ENCODE data around the gene SEC23A. TPM values are rescaled to one million over a fixed set of nuclear protein-coding genes. Genes with fewer than 3 reads are reported as not detected.

Gene SEC23A
- total and polyA plus RNA-seq, 2 of the 8 experiments (the other 6 are each of a cell fraction or from before 2014, with no cell fraction given): 30.9 to 58.2 TPM

GRCh38 chr14:39083127-39083526 lies 19.9 kb downstream of the SEC23A start:
- Histone ChIP-seq H2AK5ac (ENCODE audit: low read depth, low read length) (no peak overlapping the region), H2BK5ac (ENCODE audit: low read depth, low read length) (no peak overlapping the region), H4K8ac (ENCODE audit: extremely low read depth, insufficient read depth, low read length) (no peak overlapping the region), H3K14ac (ENCODE audit: insufficient read length) (no peak overlapping the region), H3K36me3 (ENCODE audit: control insufficient read depth in 2 of 4, insufficient read depth in 4 of 4, low read length in 3 of 4) (peaks cover 8 to 48% (median 24%) of the 10 kb centered on the region in 4 experiments), H3K4ac (replicated peaks; ENCODE audit: insufficient read length, low read depth, low read length) (no peak overlapping the region), H3K23ac (ENCODE audit: insufficient read length) (no peak overlapping the region), H4K5ac (ENCODE audit: insufficient read length, low read depth, low read length) (no peak overlapping the region), H3K18ac (ENCODE audit: extremely low read depth, low read length) (no peak overlapping the region), H2BK15ac (ENCODE audit: low read length) (no peak overlapping the region), H3K9me3 (ENCODE audit: insufficient read depth in 2 of 2, low read depth in 1 of 2, low read length in 1 of 2) (no peaks in the 10 kb centered on the region), H3K4me3 (ENCODE audit: extremely low read depth in 1 of 4, insufficient read depth in 2 of 4, low read depth in 3 of 4, low read length in 4 of 4) (no peak overlapping the region), H3K79me2 (ENCODE audit: control insufficient read depth in 1 of 2, insufficient read depth in 2 of 2, low read length in 2 of 2) (no peaks in the 10 kb centered on the region), H3K4me2 (ENCODE audit: insufficient read depth in 1 of 2, low read depth in 2 of 2, low read length in 2 of 2) (no peak overlapping the region), H2BK12ac (ENCODE audit: low read depth, low read length) (no peak overlapping the region), H2BK120ac (replicated peaks; ENCODE audit: low read depth, low read length) (no peak overlapping the region), H2BK20ac (ENCODE audit: low read length) (no peak overlapping the region), H2AFZ (ENCODE audit: low read length) (no peak overlapping the region), H3K4me1 (replicated peaks in 1 of 4; ENCODE audit: control insufficient read depth in 3 of 4, insufficient read depth in 4 of 4, low read length in 3 of 4) (no peaks in the 10 kb centered on the region), H3K9ac (replicated peaks in 1 of 4; ENCODE audit: extremely low read depth in 1 of 4, low read depth in 3 of 4, low read length in 3 of 4) (no peak overlapping the region), H3K79me1 (ENCODE audit: low read depth, low read length) (no peaks in the 10 kb centered on the region), H3K23me2 (ENCODE audit: low read depth, low read length) (no peaks in the 10 kb centered on the region; the same call in 1 of the 2 replicates), H4K20me1 (replicated peaks in 1 of 2; ENCODE audit: control insufficient read depth in 1 of 2, insufficient read depth in 2 of 2, low read length in 2 of 2) (no peaks in the 10 kb centered on the region), H3K27ac (ENCODE audit: low read depth, low read length) (no peak overlapping the region), H3K27me3 (replicated peaks in 1 of 4; ENCODE audit: control insufficient read depth in 3 of 4, extremely low read depth in 1 of 4, insufficient read depth in 3 of 4, low read length in 3 of 4) (no peaks in the 10 kb centered on the region), H4K91ac (replicated peaks; ENCODE audit: insufficient read length, low read length) (no peak overlapping the region), H3K56ac (replicated peaks; ENCODE audit: insufficient read length, low read depth, low read length) (no peak overlapping the region)
- TF ChIP-seq KDM1A (IDR thresholded peaks at IDR 0.05; ENCODE audit: borderline replicate concordance, low read length) (no peak), CBX5 (IDR thresholded peaks at IDR 0.05; ENCODE audit: low read depth, low read length) (no peak), SP1 (IDR thresholded peaks at IDR 0.05; ENCODE audit: low read depth, low read length) (no peak), CHD1 (IDR thresholded peaks at IDR 0.05; ENCODE audit: low read depth, low read length) (no peak), RFX5 (IDR thresholded peaks at IDR 0.05; ENCODE audit: borderline replicate concordance, low read depth, low read length) (no peak), EP300 (IDR thresholded peaks at IDR 0.05; ENCODE audit: borderline replicate concordance in 1 of 2, low read depth in 2 of 2, low read length in 2 of 2) (no peak), TAF1 (IDR thresholded peaks at IDR 0.05; ENCODE audit: low read depth, low read length) (no peak), NRF1 (IDR thresholded peaks at IDR 0.05; ENCODE audit: low read depth, low read length) (no peak)
- FAIRE-seq (no peak), DNase-seq (ENCODE audit: low read depth in 1 of 2, low spot score in 2 of 2) (no peak)
- 75% methylated on average over 5 of the region's 5 CpGs; no CpG with 5 or more reads in 1 of the 2 experiments for WGBS, 2 experiments (ENCODE audit: extremely low coverage in 1 of 2, insufficient coverage in 1 of 2, insufficient read length in 1 of 2, insufficient replicate concordance in 2 of 2, low coverage in 1 of 2, low lambda C conversion rate in 2 of 2, missing lambda C conversion rate in 1 of 2)
- ChIA-PET POLR2A (ENCODE audit: partially characterized antibody) (no interaction called here), CTCF (ENCODE audit: partially characterized antibody) (no interaction called here)

Data from H1 (cell line).